ENCODE measurements around the gene RPS19. TPM values are rescaled to one million over a fixed set of nuclear protein-coding genes. Genes with fewer than 3 reads are reported as not detected.

The RPS19 gene
- total RNA-seq, 1 donor from 2014 or later = 2,943 TPM

DNA sequence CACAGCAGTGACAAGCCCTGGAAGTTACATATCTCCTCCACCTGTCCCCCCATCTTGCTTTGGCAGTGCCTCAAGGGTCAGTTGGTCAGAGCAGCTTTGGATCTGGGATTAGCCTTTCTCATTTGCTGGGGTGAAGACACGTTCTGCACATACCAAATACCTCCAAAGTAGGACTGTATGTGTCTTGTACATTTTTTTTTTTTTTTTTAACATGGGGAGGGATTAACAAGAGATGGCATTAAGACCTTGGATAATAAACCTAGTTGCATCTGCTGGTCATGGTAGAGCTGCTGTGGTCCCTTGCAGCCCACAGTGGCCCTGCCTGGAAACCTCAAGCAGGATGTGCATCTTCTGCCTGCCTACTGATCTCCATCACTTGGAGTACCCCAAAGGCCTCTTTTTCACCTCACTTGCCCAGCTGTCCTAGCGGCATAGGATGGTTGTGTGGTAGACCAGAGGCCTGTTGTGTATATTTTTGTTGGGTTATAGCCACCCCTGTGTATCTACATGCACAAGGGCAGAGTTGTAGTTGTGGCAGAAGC lies 2.5 kb downstream of the RPS19 start:
- Mint-ChIP-seq H3K27ac (peak overlapping the region; percentile 86), H3K9me3 (no peaks in the 10 kb centered on the region), H3K27me3 (ENCODE audit: low read depth) (no peaks in the 10 kb centered on the region), H3K36me3 (ENCODE audit: low read depth) (peaks cover 59% of the 10 kb centered on the region), H3K4me1 (ENCODE audit: low read depth) (peaks cover 44% of the 10 kb centered on the region), H3K4me3 (ENCODE audit: low read depth) (peak overlapping the region; percentile 94)
- no peak for DNase-seq (ENCODE audit: low spot score)
- intact Hi-C loops (cut with micrococcal nuclease) = loop anchor here (5.0 kb wide), 1 partner anchor 535 kb away; no protein-coding TSS in a partner anchor

DNA sequence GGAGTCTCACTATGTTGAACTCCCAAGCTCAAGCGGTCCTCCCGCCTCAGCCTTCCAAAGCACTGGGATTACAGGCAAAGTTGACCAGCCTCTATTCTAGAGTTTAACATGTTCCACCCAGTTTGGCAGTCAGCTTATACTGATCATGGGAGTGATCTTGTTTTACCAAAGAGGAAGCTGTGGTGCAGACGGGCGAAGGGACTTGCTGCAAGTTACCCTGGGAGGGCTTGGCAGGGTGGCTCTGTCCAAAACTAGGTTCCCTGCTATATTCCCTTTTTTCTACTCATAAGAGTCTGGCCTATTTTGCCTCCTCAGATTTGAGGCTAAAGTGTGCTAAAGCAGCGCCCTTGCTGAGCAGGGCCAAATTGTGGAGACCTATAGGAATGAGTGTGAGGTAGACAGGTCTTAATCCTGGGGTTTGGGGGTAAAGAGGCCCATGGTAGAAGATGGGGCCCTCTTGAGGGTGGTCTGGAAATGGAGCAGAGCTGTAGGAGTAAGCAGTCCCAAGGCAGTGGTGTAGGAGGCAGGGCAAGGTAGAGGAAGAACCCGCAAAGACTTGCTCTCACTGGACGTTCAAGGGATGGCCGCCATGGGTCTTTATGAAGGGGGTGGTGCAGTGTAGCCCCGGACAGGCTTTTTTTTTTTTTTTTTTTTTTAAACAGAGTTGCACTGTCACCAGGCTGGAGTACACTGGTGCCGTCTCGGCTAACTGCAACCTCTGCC lies 3.3 kb downstream of the RPS19 start:
- Mint-ChIP-seq H3K27ac (peak overlapping the region; percentile 86), H3K9me3 (no peaks in the 10 kb centered on the region), H3K4me3 (ENCODE audit: low read depth) (peak overlapping the region; percentile 94), H3K36me3 (ENCODE audit: low read depth) (peaks cover 68% of the 10 kb centered on the region), H3K4me1 (ENCODE audit: low read depth) (peaks cover 51% of the 10 kb centered on the region), H3K27me3 (ENCODE audit: low read depth) (no peaks in the 10 kb centered on the region)
- intact Hi-C loops (cut with micrococcal nuclease) = loop anchor here (5.0 kb wide), 1 partner anchor 534 kb away; no protein-coding TSS in a partner anchor
- DNase-seq (ENCODE audit: low spot score) = no peak

DNA sequence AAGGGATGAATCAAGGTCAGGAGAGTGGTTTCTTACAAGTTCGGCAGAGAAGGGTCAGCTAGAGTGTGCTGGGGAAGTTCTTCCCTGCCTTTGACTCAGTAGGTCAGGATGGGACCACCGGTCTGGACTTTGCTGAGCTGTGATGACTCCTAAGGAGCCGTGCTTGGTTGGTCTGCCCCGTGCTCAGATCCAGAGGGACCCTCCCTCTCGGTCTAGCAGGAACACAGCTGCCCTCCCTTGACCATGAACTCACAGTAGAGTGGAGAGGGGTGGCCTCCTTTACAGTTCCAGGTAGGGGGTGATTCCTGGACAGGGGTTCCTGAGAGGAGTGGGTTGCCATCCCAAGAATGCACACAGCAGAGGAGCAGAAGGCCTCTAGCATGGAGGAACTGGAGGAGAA lies 4.3 kb downstream of the RPS19 start:
- H3K36me3 Mint-ChIP-seq (ENCODE audit: low read depth) = peaks cover 78% of the 10 kb centered on the region
- peak overlapping the region; percentile 36 for H3K27ac Mint-ChIP-seq
- DNase-seq (ENCODE audit: low spot score) = no peak
- H3K27me3 Mint-ChIP-seq (ENCODE audit: low read depth) = no peaks in the 10 kb centered on the region
- peak overlapping the region; percentile 41 for H3K4me3 Mint-ChIP-seq (ENCODE audit: low read depth)
- intact Hi-C loops (cut with micrococcal nuclease) = loop anchor here (5.0 kb wide), 1 partner anchor 533 kb away; no protein-coding TSS in a partner anchor
- H3K4me1 Mint-ChIP-seq (ENCODE audit: low read depth) = peaks cover 56% of the 10 kb centered on the region
- H3K9me3 Mint-ChIP-seq = no peaks in the 10 kb centered on the region

DNA sequence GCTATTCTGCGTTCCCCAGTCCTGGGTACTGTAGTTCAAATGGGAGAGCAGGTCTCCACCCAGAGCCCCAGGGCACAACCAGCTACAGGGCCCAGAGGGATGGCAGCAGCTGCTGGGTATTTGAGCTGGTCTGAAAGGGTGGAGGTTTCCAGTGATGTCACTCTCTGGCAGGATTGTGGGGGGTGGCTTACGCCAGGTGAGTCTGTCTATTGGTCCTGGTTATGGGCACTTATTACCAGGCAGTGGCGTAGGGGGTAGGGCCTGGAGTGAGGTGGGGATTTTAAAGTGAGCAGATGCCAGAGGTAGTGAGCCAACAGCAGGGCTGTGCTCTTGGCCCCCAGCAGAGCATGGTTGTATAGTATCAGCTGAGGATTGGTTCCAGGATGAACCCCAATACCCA lies 6.2 kb downstream of the RPS19 start:
- H3K4me3 Mint-ChIP-seq (ENCODE audit: low read depth) = peak overlapping the region; percentile 15
- peaks cover 67% of the 10 kb centered on the region for H3K4me1 Mint-ChIP-seq (ENCODE audit: low read depth)
- no peaks in the 10 kb centered on the region for H3K9me3 Mint-ChIP-seq
- H3K27ac Mint-ChIP-seq = peak overlapping the region; percentile 16
- H3K36me3 Mint-ChIP-seq (ENCODE audit: low read depth) = peaks cover 82% of the 10 kb centered on the region
- intact Hi-C loops (cut with micrococcal nuclease) = no loop called here
- no peaks in the 10 kb centered on the region for H3K27me3 Mint-ChIP-seq (ENCODE audit: low read depth)
- DNase-seq (ENCODE audit: low spot score) = no peak

DNA sequence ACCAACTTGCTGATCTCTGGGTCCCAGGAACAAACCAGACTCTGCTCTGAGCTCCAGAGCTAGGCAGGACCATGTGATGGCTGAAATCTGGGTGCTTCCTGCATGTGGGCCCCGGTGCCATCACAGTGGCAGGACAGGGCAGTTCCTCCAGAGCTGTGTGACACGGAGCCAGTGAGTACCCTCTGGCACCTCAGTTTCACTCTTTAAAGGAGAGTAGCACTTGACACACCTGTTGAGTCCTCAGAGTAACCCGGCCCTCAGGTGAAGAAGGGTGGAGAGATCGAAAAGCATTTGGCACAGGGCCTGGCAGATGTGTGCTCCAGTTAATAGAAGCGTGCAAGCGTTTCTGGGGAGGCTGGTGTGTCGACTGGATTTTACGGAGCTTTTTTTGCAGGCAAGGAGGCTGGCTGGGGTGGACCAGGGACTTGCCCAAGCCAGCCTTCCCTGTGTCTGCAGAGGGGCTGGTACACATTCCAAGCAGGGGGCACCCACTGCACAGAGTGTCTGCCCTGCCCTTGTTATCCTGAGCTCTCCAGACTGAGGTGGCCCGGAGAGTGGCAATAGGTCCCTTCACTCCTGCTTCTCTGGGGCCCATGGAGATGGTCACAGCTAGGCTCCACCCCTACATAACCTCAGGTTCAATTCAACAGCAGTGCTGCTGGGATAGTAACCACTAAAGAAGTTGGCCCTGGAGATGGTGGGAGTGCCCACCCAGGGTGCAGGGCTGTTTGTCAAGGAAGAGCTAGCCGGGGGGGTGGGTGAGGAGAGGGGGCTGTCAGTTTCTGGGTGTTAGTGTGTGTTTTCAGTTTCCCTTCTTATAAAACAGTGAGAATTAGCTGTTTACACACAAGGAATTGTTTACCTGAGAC lies 8.3 kb downstream of the RPS19 start:
- Mint-ChIP-seq H3K36me3 (ENCODE audit: low read depth) (peaks cover 79% of the 10 kb centered on the region), H3K27me3 (ENCODE audit: low read depth) (no peaks in the 10 kb centered on the region), H3K27ac (peak overlapping the region; percentile 77), H3K4me1 (ENCODE audit: low read depth) (peaks cover 65% of the 10 kb centered on the region), H3K9me3 (no peaks in the 10 kb centered on the region), H3K4me3 (ENCODE audit: low read depth) (peak overlapping the region; percentile 13)
- no peak for DNase-seq (ENCODE audit: low spot score)
- intact Hi-C loops (cut with micrococcal nuclease) = no loop called here

DNA sequence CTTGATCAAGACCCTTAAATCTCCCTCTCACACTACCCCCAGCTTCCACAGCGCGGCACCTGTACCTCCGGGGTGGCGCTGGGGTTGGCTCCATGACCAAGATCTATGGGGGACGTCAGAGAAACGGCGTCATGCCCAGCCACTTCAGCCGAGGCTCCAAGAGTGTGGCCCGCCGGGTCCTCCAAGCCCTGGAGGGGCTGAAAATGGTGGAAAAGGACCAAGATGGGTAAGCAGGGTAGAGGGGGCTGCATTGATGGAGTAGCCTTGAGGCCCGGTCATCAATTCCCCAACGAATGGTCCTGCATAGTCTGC lies 8.9 kb downstream of the RPS19 start:
- Mint-ChIP-seq H3K36me3 (ENCODE audit: low read depth) (peaks cover 73% of the 10 kb centered on the region), H3K27me3 (ENCODE audit: low read depth) (no peaks in the 10 kb centered on the region)
- intact Hi-C loops (cut with micrococcal nuclease) = no loop called here

DNA sequence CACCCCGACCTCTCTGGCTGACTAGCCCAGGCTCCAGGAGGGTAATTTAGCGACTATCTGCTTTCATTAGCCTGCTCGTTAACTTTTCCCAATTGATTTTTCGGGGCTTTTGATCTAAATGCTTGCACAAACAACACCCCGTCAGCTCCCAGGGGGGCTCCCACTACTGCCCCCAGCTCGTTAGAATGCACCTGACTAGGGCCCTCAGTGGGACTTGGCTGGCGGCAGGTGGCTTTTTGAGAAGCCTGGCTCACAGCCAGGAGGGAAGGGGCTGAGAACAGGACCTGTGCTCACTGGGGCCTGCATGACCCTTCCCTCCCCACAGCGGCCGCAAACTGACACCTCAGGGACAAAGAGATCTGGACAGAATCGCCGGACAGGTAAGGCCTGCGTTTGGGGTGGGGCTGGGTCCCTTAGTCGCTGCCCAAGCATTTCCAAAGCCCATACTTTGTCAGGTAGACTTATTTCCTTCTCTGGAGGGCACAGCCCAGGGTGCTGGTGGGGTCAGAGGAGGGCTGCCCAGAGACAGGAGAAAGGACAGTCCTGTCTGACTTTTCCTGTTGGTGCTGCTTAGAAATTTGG lies 9.4 kb downstream of the RPS19 start:
- peaks cover 68% of the 10 kb centered on the region for H3K36me3 Mint-ChIP-seq (ENCODE audit: low read depth)

More for the DNA sequence above, 8.9 kb downstream of the RPS19 start:
- no peaks in the 10 kb centered on the region for H3K9me3 Mint-ChIP-seq
- H3K4me1 Mint-ChIP-seq (ENCODE audit: low read depth) = peaks cover 62% of the 10 kb centered on the region
- DNase-seq (ENCODE audit: low spot score) = no peak
- no peak overlapping the region for H3K4me3 Mint-ChIP-seq (ENCODE audit: low read depth)
- H3K27ac Mint-ChIP-seq = peak overlapping the region; percentile 53

DNA sequence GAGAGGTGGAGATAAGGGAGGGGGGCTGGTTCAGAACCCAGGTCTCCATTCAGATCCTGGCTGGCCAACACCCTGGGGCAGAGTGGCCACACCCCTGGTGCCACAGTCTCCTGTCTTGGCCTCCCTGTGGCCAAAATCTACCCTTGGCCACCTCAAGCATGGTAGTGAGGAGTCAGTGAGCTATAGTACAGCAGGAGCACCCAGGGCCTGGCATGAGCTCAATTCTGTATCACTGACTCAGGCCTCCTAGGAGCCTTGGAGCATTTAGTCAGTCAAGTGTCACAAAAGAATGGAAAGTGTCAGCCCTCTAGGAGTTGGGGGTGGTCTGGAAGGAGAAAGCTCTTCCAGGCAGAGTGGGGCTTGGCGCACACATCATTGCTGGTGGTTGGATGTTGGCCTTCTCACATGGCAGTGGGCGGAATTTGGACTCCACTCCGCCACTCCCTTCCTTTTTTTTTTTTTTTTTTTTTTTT lies 10.4 kb downstream of the RPS19 start:
- Mint-ChIP-seq H3K4me3 (ENCODE audit: low read depth) (no peak overlapping the region), H3K4me1 (ENCODE audit: low read depth) (peaks cover 54% of the 10 kb centered on the region), H3K9me3 (no peaks in the 10 kb centered on the region), H3K27me3 (ENCODE audit: low read depth) (no peaks in the 10 kb centered on the region), H3K36me3 (ENCODE audit: low read depth) (peaks cover 60% of the 10 kb centered on the region), H3K27ac (peak overlapping the region; percentile 67)
- intact Hi-C loops (cut with micrococcal nuclease) = loop anchor here (2.0 kb wide), 2 partner anchors 64 to 74 kb away; no protein-coding TSS in a partner anchor
- DNase-seq (ENCODE audit: low spot score) = no peak

More for the DNA sequence above, 9.4 kb downstream of the RPS19 start:
- intact Hi-C loops (cut with micrococcal nuclease) = no loop called here
- Mint-ChIP-seq H3K4me3 (ENCODE audit: low read depth) (no peak overlapping the region), H3K9me3 (no peaks in the 10 kb centered on the region), H3K27ac (peak overlapping the region; percentile 57), H3K27me3 (ENCODE audit: low read depth) (no peaks in the 10 kb centered on the region), H3K4me1 (ENCODE audit: low read depth) (peaks cover 59% of the 10 kb centered on the region)
- no peak for DNase-seq (ENCODE audit: low spot score)

DNA sequence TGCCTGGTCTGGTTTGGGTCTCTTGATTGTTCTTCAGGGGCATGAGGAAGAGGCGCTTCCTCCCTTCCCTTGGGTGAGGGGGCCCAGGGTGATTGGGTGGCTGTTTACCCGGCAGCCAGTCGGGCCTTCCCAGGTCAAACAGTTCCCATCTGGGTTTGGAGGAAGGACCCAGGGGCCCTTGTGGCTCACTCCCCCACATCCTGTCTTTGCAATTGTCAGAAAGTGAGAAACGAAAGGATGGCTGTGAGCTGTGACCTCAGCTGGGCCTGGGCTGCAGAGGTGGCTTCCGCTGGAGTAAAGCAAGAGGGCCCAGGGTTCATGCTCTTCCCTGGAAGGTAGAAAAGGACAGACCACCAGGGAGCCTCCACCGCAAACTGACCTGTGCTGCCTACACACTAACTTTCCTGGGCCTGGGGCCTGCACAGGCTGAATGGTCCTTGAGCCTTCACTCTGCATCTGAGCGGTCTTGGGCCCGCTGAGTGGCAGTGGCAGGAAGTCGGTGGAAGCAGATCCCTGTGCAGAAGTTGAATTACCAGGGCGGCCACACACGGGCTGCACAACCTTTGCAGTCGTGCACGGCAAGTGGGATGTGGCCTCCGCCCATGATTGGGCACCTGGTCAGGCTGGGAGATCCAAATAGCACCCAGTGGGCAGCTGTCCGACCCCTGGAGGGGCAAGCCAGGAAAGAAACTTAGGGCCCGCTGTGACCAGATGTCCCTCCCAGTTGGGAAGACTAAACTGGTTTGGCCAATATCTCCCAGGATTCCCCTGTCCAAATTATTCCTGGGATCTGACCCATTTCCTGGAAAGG lies 11.7 kb downstream of the RPS19 start:
- peak; percentile 74 for DNase-seq (ENCODE audit: low spot score)
- peak overlapping the region; percentile 92 for H3K27ac Mint-ChIP-seq
- H3K4me1 Mint-ChIP-seq (ENCODE audit: low read depth) = peaks cover 61% of the 10 kb centered on the region
- H3K27me3 Mint-ChIP-seq (ENCODE audit: low read depth) = no peaks in the 10 kb centered on the region
- H3K9me3 Mint-ChIP-seq = no peaks in the 10 kb centered on the region
- intact Hi-C loops (cut with micrococcal nuclease) = loop anchor here (1.0 to 2.0 kb wide), 4 partner anchors 11 to 73 kb away; partner anchors contain the start of gene RPS19
- H3K4me3 Mint-ChIP-seq (ENCODE audit: low read depth) = peak overlapping the region; percentile 66
- H3K36me3 Mint-ChIP-seq (ENCODE audit: low read depth) = peaks cover 50% of the 10 kb centered on the region

DNA sequence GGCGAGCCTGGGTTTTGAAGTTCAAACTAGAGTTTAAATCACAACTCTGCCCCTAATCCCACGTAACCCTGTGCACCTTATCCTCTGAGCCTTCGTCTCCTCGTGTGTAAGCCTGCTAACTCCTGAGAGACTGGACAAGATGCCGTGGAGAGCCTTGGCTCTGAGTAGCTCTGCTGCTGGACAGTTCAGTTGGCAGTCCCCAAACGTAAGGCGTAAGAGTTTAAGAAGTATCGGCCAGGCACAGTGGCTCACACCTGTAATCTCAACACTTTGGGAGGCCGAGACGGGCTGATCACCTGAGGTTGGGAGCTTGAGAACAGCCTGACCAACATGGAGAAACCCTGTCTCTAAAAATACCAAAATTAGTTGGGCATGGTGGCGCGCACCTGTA lies 12.3 kb downstream of the RPS19 start:
- DNase-seq (ENCODE audit: low spot score) = no peak
- intact Hi-C loops (cut with micrococcal nuclease) = no loop called here
- peak overlapping the region; percentile 2 for H3K4me3 Mint-ChIP-seq (ENCODE audit: low read depth)
- H3K36me3 Mint-ChIP-seq (ENCODE audit: low read depth) = peaks cover 50% of the 10 kb centered on the region
- no peaks in the 10 kb centered on the region for H3K27me3 Mint-ChIP-seq (ENCODE audit: low read depth)
- H3K4me1 Mint-ChIP-seq (ENCODE audit: low read depth) = peaks cover 65% of the 10 kb centered on the region
- no peaks in the 10 kb centered on the region for H3K9me3 Mint-ChIP-seq
- H3K27ac Mint-ChIP-seq = peak overlapping the region; percentile 69

DNA sequence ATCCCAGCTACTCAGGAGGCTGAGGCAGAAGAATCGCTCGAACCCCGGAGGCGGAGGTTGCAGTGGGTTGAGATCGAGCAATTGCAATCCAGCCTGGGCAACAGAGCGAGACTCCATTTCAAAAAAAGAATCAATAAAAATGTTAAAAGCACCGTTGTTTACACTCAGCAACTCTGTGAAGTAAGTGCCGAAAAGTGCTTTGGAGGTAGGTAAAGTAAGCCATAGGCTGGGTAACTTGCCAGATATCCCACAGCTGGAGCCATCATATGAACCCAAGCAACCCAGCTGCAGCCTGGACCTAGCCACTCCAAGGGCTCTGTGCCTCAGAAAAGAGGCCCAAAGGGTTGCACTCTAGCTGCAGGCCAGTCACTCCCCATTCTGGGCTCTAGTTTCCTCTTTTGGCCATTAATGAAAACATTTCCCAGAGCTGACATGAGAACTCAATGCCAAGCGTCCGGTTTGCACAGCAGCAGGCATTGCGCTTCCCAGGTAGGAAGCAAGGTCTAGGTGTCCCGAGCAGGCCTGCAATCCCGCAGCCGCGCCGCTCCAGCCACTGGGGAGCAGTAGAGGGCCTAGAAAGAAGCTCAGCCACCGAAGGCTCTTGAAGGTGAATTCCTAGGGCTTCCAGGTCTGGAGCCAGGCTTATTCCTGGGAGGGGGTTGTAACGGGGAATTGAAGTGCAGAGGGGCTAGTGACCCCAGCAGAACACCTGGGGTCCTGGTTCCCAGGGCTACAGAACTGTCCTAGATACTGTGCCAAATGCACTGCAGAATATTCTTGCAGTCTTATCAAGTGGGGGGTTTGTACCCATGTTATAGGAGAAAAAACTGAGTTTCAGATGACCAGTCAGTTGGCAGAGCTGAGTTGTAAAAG lies 13.0 kb downstream of the RPS19 start:
- peaks cover 45% of the 10 kb centered on the region for H3K36me3 Mint-ChIP-seq (ENCODE audit: low read depth)
- peak overlapping the region; percentile 21 for H3K4me3 Mint-ChIP-seq (ENCODE audit: low read depth)
- H3K27me3 Mint-ChIP-seq (ENCODE audit: low read depth) = no peaks in the 10 kb centered on the region
- no peaks in the 10 kb centered on the region for H3K9me3 Mint-ChIP-seq
- intact Hi-C loops (cut with micrococcal nuclease) = loop anchor here (1.0 kb wide), 1 partner anchor 78 kb away; no protein-coding TSS in a partner anchor
- peak overlapping the region; percentile 72 for H3K27ac Mint-ChIP-seq
- peaks cover 68% of the 10 kb centered on the region for H3K4me1 Mint-ChIP-seq (ENCODE audit: low read depth)
- DNase-seq (ENCODE audit: low spot score) = peak; percentile 56

Data from activated T-helper 2 cell treated with anti-CD3 and anti-CD28 coated beads, Interferon-gamma antibody, Interleukin-2, Interleukin-4, amounts not matched to agents 10 μg/mL and 5 μg/mL and 100 μg/mL, durations not matched to agents 14 hours and 24 hours and 36 hours (primary cell).